ENCODE measurements around the gene EGFL6. TPM values are rescaled to one million over a fixed set of nuclear protein-coding genes. Genes with fewer than 3 reads are reported as not detected.

The EGFL6 gene
- total RNA-seq, 2 experiments from 2014 or later = not detected

GRCh38 chrX:13536551-13536950 lies 32.9 kb upstream of the EGFL6 start:
- no peaks in the 10 kb centered on the region for H3K36me3 ChIP-seq (ENCODE audit: insufficient read depth, low read length)
- no peak for TF ChIP-seq CTCF (IDR thresholded peaks at IDR 0.05)
- ATAC-seq (ENCODE audit: poor library complexity) = no peak
- no peak overlapping the region for H3K27ac Mint-ChIP-seq
- H3K27me3 ChIP-seq (ENCODE audit: control insufficient read depth in 1 of 2, insufficient read depth in 2 of 2, low read length in 2 of 2) = no peaks in the 10 kb centered on the region
- H3K9me3 ChIP-seq (ENCODE audit: control insufficient read depth in 1 of 2, insufficient read depth in 1 of 2, low read length in 2 of 2) = no peaks in the 10 kb centered on the region
- H3K36me3 Mint-ChIP-seq (ENCODE audit: low read depth) = no peaks in the 10 kb centered on the region
- ChIA-PET CTCF (no interaction called here), POLR2A (no interaction called here)
- no peak overlapping the region for H3K4me3 ChIP-seq (ENCODE audit: low read length)
- H3K27ac ChIP-seq (ENCODE audit: low read depth in 1 of 2, low read length in 2 of 2) = no peak overlapping the region
- H3K4me3 Mint-ChIP-seq = no peak overlapping the region
- H3K4me1 Mint-ChIP-seq (ENCODE audit: low read depth) = no peaks in the 10 kb centered on the region
- H3K9me3 Mint-ChIP-seq = no peaks in the 10 kb centered on the region
- DNase-seq = no peak
- H3K27me3 Mint-ChIP-seq = no peaks in the 10 kb centered on the region
- intact Hi-C loops (cut with DNase I, micrococcal nuclease) = no loop called here
- no peaks in the 10 kb centered on the region for H3K4me1 ChIP-seq (ENCODE audit: insufficient read depth, low read length)

- POLR2A ChIA-PET = no interaction called here
- Histone ChIP-seq H3K27ac (ENCODE audit: low read depth in 1 of 2, low read length in 2 of 2) (no peak overlapping the region), H3K4me1 (ENCODE audit: insufficient read depth, low read length) (no peaks in the 10 kb centered on the region), H3K4me3 (ENCODE audit: low read length) (no peak overlapping the region), H3K36me3 (ENCODE audit: insufficient read depth, low read length) (no peaks in the 10 kb centered on the region), H3K27me3 (ENCODE audit: control insufficient read depth in 1 of 2, insufficient read depth in 2 of 2, low read length in 2 of 2) (no peaks in the 10 kb centered on the region), H3K9me3 (ENCODE audit: control insufficient read depth in 1 of 2, insufficient read depth in 1 of 2, low read length in 2 of 2) (no peaks in the 10 kb centered on the region)
- CTCF ChIA-PET = no interaction called here
- intact Hi-C loops (cut with DNase I, micrococcal nuclease) = no loop called here
- ATAC-seq (ENCODE audit: poor library complexity) (no peak), DNase-seq (no peak)
- Mint-ChIP-seq H3K4me1 (ENCODE audit: low read depth) (no peaks in the 10 kb centered on the region), H3K36me3 (ENCODE audit: low read depth) (no peaks in the 10 kb centered on the region), H3K27ac (no peak overlapping the region), H3K27me3 (no peaks in the 10 kb centered on the region), H3K9me3 (no peaks in the 10 kb centered on the region), H3K4me3 (no peak overlapping the region)
- no peak for TF ChIP-seq CTCF (IDR thresholded peaks at IDR 0.05)
Measured at GRCh38 chrX:13538414-13538813, 31.0 kb upstream of the EGFL6 start.

GRCh38 chrX:13540602-13541001 lies 28.8 kb upstream of the EGFL6 start:
- no peak for DNase-seq
- Mint-ChIP-seq H3K4me3 (no peak overlapping the region), H3K36me3 (ENCODE audit: low read depth) (no peaks in the 10 kb centered on the region), H3K27me3 (no peaks in the 10 kb centered on the region), H3K27ac (no peak overlapping the region), H3K4me1 (ENCODE audit: low read depth) (no peaks in the 10 kb centered on the region), H3K9me3 (no peaks in the 10 kb centered on the region)
- H3K27ac ChIP-seq (ENCODE audit: low read depth in 1 of 2, low read length in 2 of 2) = no peak overlapping the region
- H3K9me3 ChIP-seq (ENCODE audit: control insufficient read depth in 1 of 2, insufficient read depth in 1 of 2, low read length in 2 of 2) = no peaks in the 10 kb centered on the region
- ChIA-PET POLR2A (no interaction called here), CTCF (interaction anchor here (1.0 kb wide), 1 partner anchor 9 kb away, joined by 3 read pairs; no protein-coding TSS in a partner anchor)
- no peaks in the 10 kb centered on the region for H3K36me3 ChIP-seq (ENCODE audit: insufficient read depth, low read length)
- no peak overlapping the region for H3K4me3 ChIP-seq (ENCODE audit: low read length)
- TF ChIP-seq CTCF (IDR thresholded peaks at IDR 0.05) = no peak
- no peaks in the 10 kb centered on the region for H3K4me1 ChIP-seq (ENCODE audit: insufficient read depth, low read length)
- no peaks in the 10 kb centered on the region for H3K27me3 ChIP-seq (ENCODE audit: control insufficient read depth in 1 of 2, insufficient read depth in 2 of 2, low read length in 2 of 2)
- ATAC-seq (ENCODE audit: poor library complexity) = no peak
- intact Hi-C loops (cut with DNase I, micrococcal nuclease) = no loop called here
